ENCODE results near the gene P2RX6. TPM values are rescaled to one million over a fixed set of nuclear protein-coding genes. Genes with fewer than 3 reads are reported as not detected.

P2RX6 gene
- total and polyA plus RNA-seq, 4 donors: 0.05 to 0.59 (median 0.33) TPM

DNA sequence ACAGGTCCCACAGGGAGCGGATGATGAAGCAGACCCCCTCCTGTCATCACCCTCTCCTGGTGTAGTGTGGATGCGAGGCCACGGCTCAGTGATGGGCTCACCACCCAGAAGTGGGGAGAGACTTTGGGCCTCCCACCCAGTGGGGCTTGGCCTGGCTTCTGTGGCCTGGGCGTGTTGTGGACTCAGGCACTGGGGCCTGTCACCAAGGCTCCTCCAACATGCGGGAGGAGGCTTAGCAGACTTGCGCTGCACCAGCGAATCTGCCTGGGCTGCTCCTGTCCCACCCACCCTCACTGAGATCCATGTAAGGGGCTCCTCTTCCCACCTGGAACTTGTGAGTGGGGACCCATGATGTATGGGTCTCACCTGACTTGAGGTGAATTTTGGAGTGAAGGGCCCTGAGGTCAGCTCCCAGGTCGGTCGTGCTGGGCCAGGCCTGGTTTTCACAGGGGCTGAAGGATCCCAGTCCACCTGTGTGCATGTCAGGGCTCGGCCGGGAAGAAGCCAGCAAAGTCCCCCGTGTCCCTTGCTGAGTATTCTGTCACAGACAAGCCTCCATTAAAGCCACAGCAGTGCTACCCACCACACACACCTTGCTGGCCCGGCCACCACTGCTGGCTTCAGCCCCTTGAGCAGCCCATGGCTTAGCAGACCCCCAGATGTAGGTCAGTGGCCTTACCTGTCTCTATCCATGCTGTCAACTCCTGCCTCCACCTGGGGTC is 17.3 kb upstream of the P2RX6 start:
- no peaks in the 10 kb centered on the region for H3K9me3 ChIP-seq (ENCODE audit: control insufficient read depth in 4 of 4, low read length in 3 of 4)
- no peaks in the 10 kb centered on the region for H3K27me3 ChIP-seq (ENCODE audit: control insufficient read depth in 4 of 4, insufficient read depth in 4 of 4, low read length in 3 of 4)
- no peak overlapping the region for H3K4me3 ChIP-seq (ENCODE audit: low read depth in 1 of 3, low read length in 3 of 3)
- H3K36me3 ChIP-seq (ENCODE audit: control insufficient read depth in 4 of 4, insufficient read depth in 3 of 4, low read depth in 1 of 4, low read length in 3 of 4): peaks cover 2 to 49% (median 5%) of the 10 kb centered on the region in 4 donors
- peaks cover 6 to 25% (median 16%) of the 10 kb centered on the region in 4 donors for H3K4me1 ChIP-seq (ENCODE audit: control insufficient read depth in 4 of 4, insufficient read depth in 4 of 4, low read length in 3 of 4)
- no peak overlapping the region for H3K9ac ChIP-seq (ENCODE audit: low read depth in 1 of 2, low read length in 2 of 2)
- no peak overlapping the region for H3K27ac ChIP-seq (ENCODE audit: low read depth in 1 of 2, low read length in 2 of 2)
- TF ChIP-seq FOXA2 (IDR thresholded peaks at IDR 0.05) (no peak), EGR1 (IDR thresholded peaks at IDR 0.05; ENCODE audit: low read depth in 2 of 2) (no peak), YY1 (IDR thresholded peaks at IDR 0.05) (no peak), NR2F2 (IDR thresholded peaks at IDR 0.05) (no peak), SP1 (IDR thresholded peaks at IDR 0.05) (no peak), JUND (IDR thresholded peaks at IDR 0.05) (no peak), RXRA (IDR thresholded peaks at IDR 0.05) (no peak), HNF4A (conservative IDR thresholded peaks at IDR 0.05) (no peak), RAD21 (IDR thresholded peaks at IDR 0.05) (no peak), HNF4G (IDR thresholded peaks at IDR 0.05) (no peak), GABPA (IDR thresholded peaks at IDR 0.05 in 1 of 2, conservative IDR thresholded peaks at IDR 0.05 in 1 of 2) (no peak), FOXA1 (IDR thresholded peaks at IDR 0.05) (no peak), TAF1 (conservative IDR thresholded peaks at IDR 0.05) (no peak)
- TF ChIP-seq, protein P1, sequence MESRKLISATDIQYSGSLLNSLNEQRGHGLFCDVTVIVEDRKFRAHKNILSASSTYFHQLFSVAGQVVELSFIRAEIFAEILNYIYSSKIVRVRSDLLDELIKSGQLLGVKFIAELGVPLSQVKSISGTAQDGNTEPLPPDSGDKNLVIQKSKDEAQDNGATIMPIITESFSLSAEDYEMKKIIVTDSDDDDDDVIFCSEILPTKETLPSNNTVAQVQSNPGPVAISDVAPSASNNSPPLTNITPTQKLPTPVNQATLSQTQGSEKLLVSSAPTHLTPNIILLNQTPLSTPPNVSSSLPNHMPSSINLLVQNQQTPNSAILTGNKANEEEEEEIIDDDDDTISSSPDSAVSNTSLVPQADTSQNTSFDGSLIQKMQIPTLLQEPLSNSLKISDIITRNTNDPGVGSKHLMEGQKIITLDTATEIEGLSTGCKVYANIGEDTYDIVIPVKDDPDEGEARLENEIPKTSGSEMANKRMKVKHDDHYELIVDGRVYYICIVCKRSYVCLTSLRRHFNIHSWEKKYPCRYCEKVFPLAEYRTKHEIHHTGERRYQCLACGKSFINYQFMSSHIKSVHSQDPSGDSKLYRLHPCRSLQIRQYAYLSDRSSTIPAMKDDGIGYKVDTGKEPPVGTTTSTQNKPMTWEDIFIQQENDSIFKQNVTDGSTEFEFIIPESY (IDR thresholded peaks at IDR 0.05): no peak
- TF ChIP-seq, protein P2, sequence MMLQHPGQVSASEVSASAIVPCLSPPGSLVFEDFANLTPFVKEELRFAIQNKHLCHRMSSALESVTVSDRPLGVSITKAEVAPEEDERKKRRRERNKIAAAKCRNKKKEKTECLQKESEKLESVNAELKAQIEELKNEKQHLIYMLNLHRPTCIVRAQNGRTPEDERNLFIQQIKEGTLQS (IDR thresholded peaks at IDR 0.05): no peak
- TF ChIP-seq, protein P3, sequence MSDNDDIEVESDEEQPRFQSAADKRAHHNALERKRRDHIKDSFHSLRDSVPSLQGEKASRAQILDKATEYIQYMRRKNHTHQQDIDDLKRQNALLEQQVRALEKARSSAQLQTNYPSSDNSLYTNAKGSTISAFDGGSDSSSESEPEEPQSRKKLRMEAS (IDR thresholded peaks at IDR 0.05): no peak
- TF ChIP-seq, protein P4, sequence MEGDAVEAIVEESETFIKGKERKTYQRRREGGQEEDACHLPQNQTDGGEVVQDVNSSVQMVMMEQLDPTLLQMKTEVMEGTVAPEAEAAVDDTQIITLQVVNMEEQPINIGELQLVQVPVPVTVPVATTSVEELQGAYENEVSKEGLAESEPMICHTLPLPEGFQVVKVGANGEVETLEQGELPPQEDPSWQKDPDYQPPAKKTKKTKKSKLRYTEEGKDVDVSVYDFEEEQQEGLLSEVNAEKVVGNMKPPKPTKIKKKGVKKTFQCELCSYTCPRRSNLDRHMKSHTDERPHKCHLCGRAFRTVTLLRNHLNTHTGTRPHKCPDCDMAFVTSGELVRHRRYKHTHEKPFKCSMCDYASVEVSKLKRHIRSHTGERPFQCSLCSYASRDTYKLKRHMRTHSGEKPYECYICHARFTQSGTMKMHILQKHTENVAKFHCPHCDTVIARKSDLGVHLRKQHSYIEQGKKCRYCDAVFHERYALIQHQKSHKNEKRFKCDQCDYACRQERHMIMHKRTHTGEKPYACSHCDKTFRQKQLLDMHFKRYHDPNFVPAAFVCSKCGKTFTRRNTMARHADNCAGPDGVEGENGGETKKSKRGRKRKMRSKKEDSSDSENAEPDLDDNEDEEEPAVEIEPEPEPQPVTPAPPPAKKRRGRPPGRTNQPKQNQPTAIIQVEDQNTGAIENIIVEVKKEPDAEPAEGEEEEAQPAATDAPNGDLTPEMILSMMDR (IDR thresholded peaks at IDR 0.05; ENCODE audit: low read depth, low read length, missing input control): no peak
- TF ChIP-seq, protein P5, sequence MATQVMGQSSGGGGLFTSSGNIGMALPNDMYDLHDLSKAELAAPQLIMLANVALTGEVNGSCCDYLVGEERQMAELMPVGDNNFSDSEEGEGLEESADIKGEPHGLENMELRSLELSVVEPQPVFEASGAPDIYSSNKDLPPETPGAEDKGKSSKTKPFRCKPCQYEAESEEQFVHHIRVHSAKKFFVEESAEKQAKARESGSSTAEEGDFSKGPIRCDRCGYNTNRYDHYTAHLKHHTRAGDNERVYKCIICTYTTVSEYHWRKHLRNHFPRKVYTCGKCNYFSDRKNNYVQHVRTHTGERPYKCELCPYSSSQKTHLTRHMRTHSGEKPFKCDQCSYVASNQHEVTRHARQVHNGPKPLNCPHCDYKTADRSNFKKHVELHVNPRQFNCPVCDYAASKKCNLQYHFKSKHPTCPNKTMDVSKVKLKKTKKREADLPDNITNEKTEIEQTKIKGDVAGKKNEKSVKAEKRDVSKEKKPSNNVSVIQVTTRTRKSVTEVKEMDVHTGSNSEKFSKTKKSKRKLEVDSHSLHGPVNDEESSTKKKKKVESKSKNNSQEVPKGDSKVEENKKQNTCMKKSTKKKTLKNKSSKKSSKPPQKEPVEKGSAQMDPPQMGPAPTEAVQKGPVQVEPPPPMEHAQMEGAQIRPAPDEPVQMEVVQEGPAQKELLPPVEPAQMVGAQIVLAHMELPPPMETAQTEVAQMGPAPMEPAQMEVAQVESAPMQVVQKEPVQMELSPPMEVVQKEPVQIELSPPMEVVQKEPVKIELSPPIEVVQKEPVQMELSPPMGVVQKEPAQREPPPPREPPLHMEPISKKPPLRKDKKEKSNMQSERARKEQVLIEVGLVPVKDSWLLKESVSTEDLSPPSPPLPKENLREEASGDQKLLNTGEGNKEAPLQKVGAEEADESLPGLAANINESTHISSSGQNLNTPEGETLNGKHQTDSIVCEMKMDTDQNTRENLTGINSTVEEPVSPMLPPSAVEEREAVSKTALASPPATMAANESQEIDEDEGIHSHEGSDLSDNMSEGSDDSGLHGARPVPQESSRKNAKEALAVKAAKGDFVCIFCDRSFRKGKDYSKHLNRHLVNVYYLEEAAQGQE (IDR thresholded peaks at IDR 0.05): no peak
- WGBS: 92% methylated on average over 13 of the region's 13 CpGs
- DNase-seq (ENCODE audit: low spot score): no peak
